K562 (cell line): Measurements from ENCODE around the gene PTOV1. TPM values are rescaled to one million over a fixed set of nuclear protein-coding genes. Genes with fewer than 3 reads are reported as not detected.

Source experiments
- BCOR ChIP-seq: fragments of 450-650 bp; IDR thresholded peaks from 2 replicates; pipeline ENCODE4 v1.6.1; 2016
- FOXK2 ChIP-seq, 2 experiments: fragments of 450-650 bp; IDR thresholded peaks in 1 of 2; conservative IDR thresholded peaks in 1 of 2; 2 replicates each; pipeline ENCODE4 v1.6.1; 2016; ENCODE audit warnings: low read depth in 2 of 2, mild to moderate bottlenecking in 1 of 2
- GTF2F1 ChIP-seq: IDR thresholded peaks from 2 replicates; pipeline ENCODE4 v1.6.1; 2011; ENCODE audit warnings: low read depth, low read length, improper control_type of control experiment
- HES1 ChIP-seq: fragments of 450-650 bp; IDR thresholded peaks from 2 replicates; pipeline ENCODE4 v1.6.1; 2016; ENCODE audit warnings: low read depth, mild to moderate bottlenecking, moderate library complexity
- KAT7 ChIP-seq: sonication (generic); formaldehyde crosslinking; IDR thresholded peaks from 2 replicates; pipeline ENCODE4 v1.8.0; 2022; ENCODE audit warnings: missing genetic modification reagents, mild to moderate bottlenecking, borderline replicate concordance
- NFIC ChIP-seq: fragments of 450-650 bp; IDR thresholded peaks from 2 replicates; pipeline ENCODE4 v1.6.1; 2017; ENCODE audit warnings: mild to moderate bottlenecking, inconsistent platforms
- NFXL1 ChIP-seq: fragments of 450-650 bp; formaldehyde crosslinking; IDR thresholded peaks from 2 replicates; pipeline ENCODE4 v1.4.0; 2021; ENCODE audit warnings: mild to moderate bottlenecking
- NFYB ChIP-seq: IDR thresholded peaks from 2 replicates; pipeline ENCODE4 v1.6.1; 2011; ENCODE audit warnings: mild to moderate bottlenecking, moderate library complexity; ENCODE audit not compliant: insufficient read length; ENCODE audit errors: extremely low read depth
- NR2F6 ChIP-seq: fragments of 450-650 bp; formaldehyde crosslinking; IDR thresholded peaks from 2 replicates; pipeline ENCODE4 v1.4.0; 2020; ENCODE audit warnings: mild to moderate bottlenecking
- NRF1 ChIP-seq, 2 experiments: fragments of 450-650 bp; IDR thresholded peaks in 1 of 2; conservative IDR thresholded peaks in 1 of 2; 2 replicates each; pipeline ENCODE4 v1.6.1; 2014; ENCODE audit warnings: mild to moderate bottlenecking in 2 of 2
- REST ChIP-seq, 2 experiments: fragments of 450-650 bp; formaldehyde crosslinking in 1 of 2; IDR thresholded peaks; 2 replicates each; pipeline versions ENCODE4 v1.4.0 to v1.6.1; 2014 to 2020; ENCODE audit warnings: mild to moderate bottlenecking in 2 of 2, borderline replicate concordance in 1 of 2, low read depth in 1 of 2
- SUPT5H ChIP-seq: fragments of 450-650 bp; IDR thresholded peaks from 2 replicates; pipeline ENCODE4 v1.6.1; 2016
- ZNF655 ChIP-seq: fragments of 250-450 bp; sonication (Bioruptor Pico); IDR thresholded peaks from 2 replicates; pipeline ENCODE4 v1.5.0; 2021
- polyA plus RNA-seq, 8 experiments: library from polyadenylated mRNA; depleted of rRNA in 4 of 8; stranded (reverse) in 5 of 8; unstranded in 3 of 8; fragments of >200 nt; fragmentation: Nextera tagmentation in 2 of 8; fragmentation: Illumina TruSeq in 1 of 8; extraction: Ambion mirVana in 2 of 8; extraction: Trizol in 1 of 8; gene quantifications; 2 replicates each; pipeline versions ENCODE4 v1.2.1 to v1.2.3, GENCODE V29; 2011 to 2014; ENCODE audit warnings: inconsistent platforms in 1 of 8, missing spikeins in 1 of 8
- total RNA-seq, 7 experiments: library from RNA; depleted of rRNA in 6 of 7; stranded (reverse); fragments of >200 nt in 6 of 7; fragmentation: Illumina TruSeq in 2 of 7; extraction: Trizol in 2 of 7; gene quantifications; 2 replicates each; pipeline versions ENCODE4 v1.2.1 to v1.2.3, GENCODE V29; 2011 to 2021; ENCODE audit warnings: low replicate concordance in 1 of 7

PTOV1 gene
- total and polyA plus RNA-seq, 9 of the 15 experiments (the other 6 are each of a cell fraction or from before 2014, with no cell fraction given) = 4.9 to 169 (median 43.5) TPM

- TF ChIP-seq REST (IDR thresholded peaks at IDR 0.05; ENCODE audit: borderline replicate concordance) (no peak), REST (CRISPR knock-in tag; IDR thresholded peaks at IDR 0.05; ENCODE audit: low read depth) (no peak), GTF2F1 (no peak), SUPT5H (no peak), FOXK2 (conservative IDR thresholded peaks at IDR 0.05 in 1 of 2, IDR thresholded peaks at IDR 0.05 in 1 of 2; ENCODE audit: low read depth in 2 of 2) (no peak), NRF1 (conservative IDR thresholded peaks at IDR 0.05 in 1 of 2, IDR thresholded peaks at IDR 0.05 in 1 of 2) (no peak), KAT7 (CRISPR knock-in tag) (no peak), ZNF655 (CRISPR knock-in tag) (no peak), NR2F6 (CRISPR knock-in tag) (no peak), BCOR (no peak), HES1 (no peak), NFXL1 (CRISPR knock-in tag) (no peak), NFIC (peak; percentile 90), NFYB (peak; percentile 55)
These were observed 48.8 kb upstream of the PTOV1 start (continued) for GRCh38 chr19:49801966-49802661.
